Right ventricle myocardium inferior (tissue), 1 donor: ENCODE data around the gene PLCG1. TPM values are rescaled to one million over a fixed set of nuclear protein-coding genes. Genes with fewer than 3 reads are reported as not detected.
A peak's percentile ranks its signal among the peaks of the same experiment; 100 is the strongest.

Source experiments
- ATAC-seq: fragments of 200-7000 bp; cut with Tn5 transposase; one replicate; pipeline ENCODE4 v1.9.1; 2020; ENCODE audit warnings: mild to moderate bottlenecking, moderate library complexity
- DNase-seq: peaks from one replicate; pipeline ENCODE4 v3.0.0; 2021; ENCODE audit errors: missing footprints
- intact Hi-C: fragments of 100-400 bp; cut with DNase I; formaldehyde crosslinking; loops from one replicate; pipeline ENCODE4 v1.11.0; 2022
- microRNA-seq: library from miRNA; unstranded; fragments of <30 nt; microRNA quantifications from one replicate; pipeline ENCODE4 v1.2.0, GENCODE V29; 2020
- total RNA-seq: library from RNA; stranded (reverse); fragmentation: NEBNext Ultra II Directional; extraction: Animal tissue kit (Norgen Biotek cat#: 25700); gene quantifications from one replicate; pipeline ENCODE4 v1.2.1, GENCODE V29; 2021
- donor health status: DM: no; HTN: yes; CAD: no; lungs with severe emphysema.

PLCG1 gene
- total RNA-seq, 1 donor from 2014 or later: 43.4 TPM

GRCh38 chr20:41219824-41220223, 82.5 kb downstream of the PLCG1 start:
- no peak for ATAC-seq
- intact Hi-C loops: no loop called here

GRCh38 chr20:41221614-41222218, 84.4 kb downstream of the PLCG1 start:
- no peak for DNase-seq
- peak; percentile 18 for ATAC-seq

More at GRCh38 chr20:41219824-41220223, 82.5 kb downstream of the PLCG1 start:
- no peak for DNase-seq

GRCh38 chr20:41222296-41222695, 85.0 kb downstream of the PLCG1 start:
- intact Hi-C loops: no loop called here
- no peak for ATAC-seq
- no peak for DNase-seq

More at GRCh38 chr20:41221614-41222218, 84.4 kb downstream of the PLCG1 start:
- intact Hi-C loops: no loop called here

GRCh38 chr20:41222703-41223102, 85.4 kb downstream of the PLCG1 start:
- intact Hi-C loops: no loop called here
- no peak for ATAC-seq
- DNase-seq: no peak

- intact Hi-C loops: no loop called here
- ATAC-seq: no peak
- no peak for DNase-seq
Observed at GRCh38 chr20:41223112-41223511, 85.8 kb downstream of the PLCG1 start.

GRCh38 chr20:41224281-41224680, 86.9 kb downstream of the PLCG1 start:
- intact Hi-C loops: no loop called here
- no peak for DNase-seq
- no peak for ATAC-seq

- DNase-seq (no peak), ATAC-seq (no peak)
- intact Hi-C loops: no loop called here
Observed at GRCh38 chr20:41225091-41225490, 87.7 kb downstream of the PLCG1 start.

- ATAC-seq (no peak), DNase-seq (no peak)
- intact Hi-C loops: no loop called here
Observed at GRCh38 chr20:41226426-41226825, 89.1 kb downstream of the PLCG1 start.

Small RNAs within 50 kb of the gene (microRNA-seq; reads per million reads assigned to microRNA genes)
- gene MIR6871: not detected

Other genes starting within 250 kb of the PLCG1 start
- 23.9 TPM for gene TOP1, start 108.7 kb upstream of the PLCG1 start, total RNA-seq
- gene ZHX3, start 180.2 kb downstream of the PLCG1 start, total RNA-seq: 34.5 TPM
- 18.1 TPM for gene LPIN3, start 203.3 kb downstream of the PLCG1 start, total RNA-seq
- 6.6 TPM for gene EMILIN3, start 229.3 kb downstream of the PLCG1 start, total RNA-seq